ENCODE results near the gene KDM5C.

- TF ChIP-seq YY1 (IDR thresholded peaks at IDR 0.05; ENCODE audit: insufficient read depth, insufficient read length) (no peak), ZNF274 (IDR thresholded peaks at IDR 0.05; ENCODE audit: low read depth, low read length) (no peak)
Measured at GRCh38 chrX:53193093-53193492, 31.9 kb downstream of the KDM5C start.

Measured in NT2/D1 (cell line).